Activated CD8-positive, alpha-beta T cell treated with anti-CD3 and anti-CD28 coated beads, Interleukin-2, amount 10 ng/mL, durations not matched to agents 7 days and 5 days (primary cell): Measurements from ENCODE around the gene CDK5. TPM values are rescaled to one million over a fixed set of nuclear protein-coding genes. Genes with fewer than 3 reads are reported as not detected.

ENCODE experiments used
- ATAC-seq: fragments of 150-1000 bp; cut with Tn5 transposase; one replicate; pipeline ENCODE4 v1.10.0; 2021; ENCODE audit warnings: moderate library complexity
- CTCF ChIA-PET: fragments of 350-600 bp; sonication (Branson Sonifier 250); formaldehyde crosslinking; loops from one replicate; lab custom pipeline; 2021; ENCODE audit warnings: antibody characterized with exemption; lab: Charles Lee
- POLR2A ChIA-PET: fragments of 350-600 bp; sonication (Branson Sonifier 250); formaldehyde crosslinking; loops from one replicate; lab custom pipeline; 2021; ENCODE audit warnings: antibody characterized with exemption; lab: Charles Lee
- DNase-seq: peaks from one replicate; pipeline ENCODE4 v3.0.0-alpha.2; 2020
- H3K27ac Mint-ChIP-seq: one replicate; pipeline ENCODE4 v1.8.0; 2021; ENCODE audit warnings: mild to moderate bottlenecking, mixed read lengths
- H3K27me3 Mint-ChIP-seq: one replicate; pipeline ENCODE4 v1.8.0; 2021; ENCODE audit warnings: low read depth, mixed read lengths
- H3K36me3 Mint-ChIP-seq: one replicate; pipeline ENCODE4 v1.8.0; 2021; ENCODE audit warnings: low read depth, mixed read lengths
- H3K4me1 Mint-ChIP-seq: one replicate; pipeline ENCODE4 v1.8.0; 2021; ENCODE audit warnings: low read depth, mixed read lengths
- H3K4me3 Mint-ChIP-seq: one replicate; pipeline ENCODE4 v1.8.0; 2021; ENCODE audit warnings: mild to moderate bottlenecking, mixed read lengths
- H3K9me3 Mint-ChIP-seq: one replicate; pipeline ENCODE4 v1.8.0; 2022; ENCODE audit warnings: mixed read lengths; ENCODE audit not compliant: insufficient read depth
- total RNA-seq, 2 experiments: library from RNA; stranded (reverse); gene quantifications; one replicate each; pipeline ENCODE4 v1.2.3, GENCODE V29; 2021

The CDK5 gene
- total RNA-seq, 2 experiments from 2014 or later, result 20.3 to 21.0 TPM

DNA sequence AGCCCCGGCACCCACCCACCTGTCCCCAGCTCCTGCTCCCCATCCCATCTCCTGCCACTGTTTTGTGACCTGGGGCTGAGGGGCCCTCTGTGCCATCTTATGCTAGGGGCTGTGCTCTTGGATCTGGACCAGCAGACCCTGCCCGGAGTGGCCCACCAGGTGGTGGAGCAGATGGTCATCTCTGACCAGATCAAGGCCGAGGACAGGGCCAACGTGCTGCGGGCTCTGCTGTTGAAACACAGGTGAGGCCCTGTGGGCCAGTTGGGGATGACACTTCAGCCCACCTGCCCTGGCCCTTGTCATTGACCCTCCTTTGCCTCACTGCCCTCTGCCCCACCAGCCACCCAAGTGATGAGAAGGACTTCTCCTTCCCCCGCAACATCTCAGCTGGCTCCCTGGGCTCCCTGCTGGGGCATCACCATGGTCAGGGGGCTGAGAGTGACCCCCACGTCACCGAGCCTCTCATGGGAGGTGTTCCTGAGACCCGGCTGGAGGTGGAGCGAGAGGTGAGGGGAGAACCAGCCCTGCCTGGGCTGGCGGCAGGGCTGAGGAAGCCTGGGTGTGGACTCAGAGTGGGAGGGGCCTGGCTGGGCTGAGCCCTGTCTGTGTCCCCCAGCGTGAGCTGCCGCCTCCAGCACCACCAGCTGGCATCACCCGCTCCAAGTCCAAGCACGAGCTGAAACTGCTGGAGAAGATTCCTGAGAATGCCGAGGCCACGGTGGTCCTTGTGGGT, 12.3 kb upstream of the CDK5 start:
- peaks cover 43% of the 10 kb centered on the region for H3K36me3 Mint-ChIP-seq
- CTCF ChIA-PET, result no interaction called here
- no peak overlapping the region for H3K27ac Mint-ChIP-seq
- no peak overlapping the region for H3K4me3 Mint-ChIP-seq
- DNase-seq (no peak), ATAC-seq (no peak)
- H3K27me3 Mint-ChIP-seq, result no peaks in the 10 kb centered on the region
- H3K4me1 Mint-ChIP-seq, result no peaks in the 10 kb centered on the region
- POLR2A ChIA-PET, result interaction anchor here (0.7 kb wide), 1 partner anchor 1247 kb away, joined by 3 read pairs; no protein-coding TSS in a partner anchor
- H3K9me3 Mint-ChIP-seq, result no peaks in the 10 kb centered on the region

DNA sequence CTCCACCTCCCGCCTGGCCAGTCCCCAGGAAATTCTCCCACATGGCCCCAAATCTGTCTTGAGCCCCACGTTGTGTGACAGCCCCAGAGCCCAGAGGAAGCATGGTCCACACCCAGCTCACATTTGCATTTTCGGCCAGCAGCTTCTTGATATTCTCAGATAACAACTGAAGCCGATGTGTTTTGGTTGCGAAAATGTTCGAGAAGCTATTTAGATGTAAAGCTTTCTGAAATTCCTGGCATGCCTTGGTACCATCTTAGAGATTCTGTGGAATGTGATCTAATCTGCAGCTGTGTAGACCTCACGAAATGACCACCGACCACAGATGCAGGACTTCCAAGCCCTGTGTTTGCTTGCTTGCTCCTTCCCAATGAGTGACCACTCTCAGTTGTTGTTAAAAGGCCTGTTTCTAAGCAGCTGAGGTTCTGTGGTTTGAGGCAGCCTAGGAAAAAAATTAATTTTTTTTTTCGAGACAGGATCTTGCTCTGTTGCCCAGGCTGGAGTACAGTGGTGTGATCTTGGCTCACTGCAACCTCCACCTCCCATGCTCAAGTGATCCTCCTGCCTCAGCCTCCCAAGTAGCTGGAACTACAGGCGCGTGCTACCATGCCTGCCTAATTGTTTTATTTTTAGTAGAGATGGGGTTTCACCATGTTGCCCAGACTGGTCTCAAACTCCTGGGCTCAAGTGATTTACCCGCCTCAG, 10.5 kb upstream of the CDK5 start:
- H3K27me3 Mint-ChIP-seq, result no peaks in the 10 kb centered on the region
- POLR2A ChIA-PET, result interaction anchor here (1.5 kb wide), 1 partner anchor 10 kb away, joined by 3 read pairs; no protein-coding TSS in a partner anchor

DNA sequence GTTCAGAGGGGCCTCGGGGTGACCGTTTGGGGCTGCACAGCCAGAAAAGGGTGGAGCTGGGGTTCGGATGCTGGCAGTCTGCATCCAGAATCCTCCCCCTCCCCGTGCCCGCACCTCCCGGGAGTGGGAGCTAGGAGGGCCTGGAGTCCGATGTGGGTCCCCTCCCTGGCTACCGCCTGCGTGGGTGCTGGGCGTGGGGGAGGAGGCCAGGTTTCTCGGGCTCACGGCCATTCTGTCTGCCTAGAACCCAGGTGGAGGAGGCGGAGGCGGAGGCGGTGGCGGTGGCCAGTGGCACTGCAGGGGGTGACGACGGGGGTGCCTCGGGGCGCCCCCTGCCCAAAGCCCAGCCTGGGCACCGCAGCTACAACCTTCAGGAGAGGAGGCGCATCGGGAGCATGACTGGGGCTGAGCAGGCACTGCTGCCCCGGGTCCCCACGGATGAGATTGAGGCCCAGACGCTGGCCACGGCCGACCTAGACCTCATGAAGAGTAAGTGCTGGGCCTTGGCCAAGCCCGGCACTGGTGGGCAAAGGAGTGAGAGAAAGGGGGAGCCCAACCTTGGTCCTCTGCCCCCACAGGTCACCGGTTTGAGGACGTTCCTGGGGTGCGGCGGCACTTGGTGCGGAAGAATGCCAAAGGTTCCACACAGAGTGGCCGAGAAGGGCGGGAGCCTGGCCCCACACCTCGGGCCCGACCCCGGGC, 8.7 kb upstream of the CDK5 start:
- no peak overlapping the region for H3K4me3 Mint-ChIP-seq
- DNase-seq (no peak), ATAC-seq (no peak)
- ChIA-PET POLR2A (no interaction called here), CTCF (no interaction called here)
- H3K27ac Mint-ChIP-seq, result no peak overlapping the region
- H3K9me3 Mint-ChIP-seq, result no peaks in the 10 kb centered on the region
- H3K4me1 Mint-ChIP-seq, result peaks cover 6% of the 10 kb centered on the region
- H3K27me3 Mint-ChIP-seq, result no peaks in the 10 kb centered on the region
- peaks cover 37% of the 10 kb centered on the region for H3K36me3 Mint-ChIP-seq

More for the DNA sequence above, 10.5 kb upstream of the CDK5 start:
- peaks cover 40% of the 10 kb centered on the region for H3K36me3 Mint-ChIP-seq
- H3K27ac Mint-ChIP-seq, result no peak overlapping the region
- H3K9me3 Mint-ChIP-seq, result no peaks in the 10 kb centered on the region
- no peaks in the 10 kb centered on the region for H3K4me1 Mint-ChIP-seq
- DNase-seq (no peak), ATAC-seq (no peak)
- no peak overlapping the region for H3K4me3 Mint-ChIP-seq
- CTCF ChIA-PET, result interaction anchor here (0.7 kb wide), 1 partner anchor 15 kb away, joined by 3 read pairs; the partner anchor contains the start of gene TMUB1

- Mint-ChIP-seq H3K9me3 (no peaks in the 10 kb centered on the region), H3K4me1 (peaks cover 14% of the 10 kb centered on the region), H3K36me3 (peaks cover 32% of the 10 kb centered on the region), H3K27ac (peak overlapping the region; percentile 20), H3K4me3 (no peak overlapping the region), H3K27me3 (no peaks in the 10 kb centered on the region)
- ATAC-seq (no peak), DNase-seq (no peak)
- POLR2A ChIA-PET, result interaction anchor here (0.6 kb wide), 1 partner anchor 130 kb away, joined by 4 read pairs; no protein-coding TSS in a partner anchor
- CTCF ChIA-PET, result no interaction called here
Measured at GRCh38 chr7:151065516-151065915, 7.8 kb upstream of the CDK5 start.

DNA sequence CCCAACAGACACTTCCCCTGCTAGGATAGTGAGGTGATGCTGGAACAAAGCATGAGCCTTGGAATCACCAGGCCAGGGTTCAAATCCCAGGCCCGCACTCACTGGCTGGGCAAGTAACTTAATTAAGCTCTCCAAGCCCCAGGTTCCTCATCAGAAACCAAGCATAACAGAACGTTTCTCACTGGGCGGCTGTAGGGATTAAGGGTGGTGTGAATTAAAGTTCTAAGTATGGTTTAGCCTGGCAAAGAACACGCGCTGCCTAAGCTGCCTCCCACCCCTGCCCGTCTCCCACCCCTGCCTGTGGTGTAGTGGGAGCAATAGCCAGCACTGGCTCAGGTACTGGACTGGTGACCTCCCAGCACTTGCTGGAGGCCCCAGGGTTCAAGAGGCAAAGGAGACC, 7.3 kb upstream of the CDK5 start:
- H3K4me1 Mint-ChIP-seq, result peaks cover 18% of the 10 kb centered on the region
- H3K4me3 Mint-ChIP-seq, result no peak overlapping the region
- ATAC-seq (no peak), DNase-seq (no peak)
- CTCF ChIA-PET, result no interaction called here
- no peaks in the 10 kb centered on the region for H3K27me3 Mint-ChIP-seq
- peaks cover 32% of the 10 kb centered on the region for H3K36me3 Mint-ChIP-seq
- H3K9me3 Mint-ChIP-seq, result no peaks in the 10 kb centered on the region
- POLR2A ChIA-PET, result interaction anchor here (0.6 kb wide), 1 partner anchor 130 kb away, joined by 4 read pairs; no protein-coding TSS in a partner anchor
- peak overlapping the region; percentile 20 for H3K27ac Mint-ChIP-seq

DNA sequence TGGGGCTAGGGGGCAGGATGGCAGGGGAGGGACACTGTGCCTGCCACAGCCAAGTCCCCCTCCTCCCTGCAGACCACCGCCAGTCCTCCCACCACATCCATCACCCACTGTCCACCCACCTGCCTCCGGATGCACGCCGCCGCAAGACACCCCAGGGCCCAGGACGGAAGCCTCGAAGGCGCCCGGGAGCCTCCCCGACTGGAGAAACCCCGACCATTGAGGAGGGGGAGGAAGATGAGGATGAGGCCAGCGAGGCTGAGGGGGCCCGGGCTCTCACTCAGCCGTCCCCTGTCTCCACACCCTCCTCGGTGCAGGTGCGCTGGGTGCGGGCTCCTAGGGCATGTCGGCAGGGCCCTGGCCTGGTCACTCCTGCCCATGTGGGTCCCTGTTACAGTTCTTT, 6.8 kb upstream of the CDK5 start:
- no peak for ATAC-seq
- ChIA-PET POLR2A (no interaction called here), CTCF (no interaction called here)
- H3K36me3 Mint-ChIP-seq, result peaks cover 31% of the 10 kb centered on the region
- peaks cover 18% of the 10 kb centered on the region for H3K4me1 Mint-ChIP-seq
- no peak overlapping the region for H3K27ac Mint-ChIP-seq
- DNase-seq, result no peak
- H3K9me3 Mint-ChIP-seq, result no peaks in the 10 kb centered on the region
- H3K4me3 Mint-ChIP-seq, result no peak overlapping the region
- H3K27me3 Mint-ChIP-seq, result no peaks in the 10 kb centered on the region

DNA sequence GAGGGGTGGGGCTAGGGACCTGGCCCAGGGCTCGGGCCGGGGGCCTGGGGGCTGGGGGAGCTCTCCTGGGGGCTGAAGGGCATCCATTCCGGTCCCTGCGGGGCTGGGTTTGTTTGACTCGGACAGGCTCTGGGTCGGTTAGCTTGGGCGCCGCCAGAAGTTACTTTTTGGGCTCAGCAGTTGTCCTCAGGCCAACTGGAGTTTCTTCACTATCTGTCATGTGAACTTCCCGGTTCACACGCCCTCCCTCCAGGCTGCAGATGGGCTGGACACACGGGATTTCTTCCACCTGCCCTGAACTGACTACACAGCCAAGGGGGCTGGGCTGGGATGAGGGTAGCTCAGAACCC, 5.5 kb upstream of the CDK5 start:
- CTCF ChIA-PET, result no interaction called here
- Mint-ChIP-seq H3K27ac (no peak overlapping the region), H3K4me1 (peaks cover 29% of the 10 kb centered on the region), H3K9me3 (no peaks in the 10 kb centered on the region), H3K36me3 (peaks cover 26% of the 10 kb centered on the region), H3K4me3 (no peak overlapping the region), H3K27me3 (no peaks in the 10 kb centered on the region)
- ATAC-seq (no peak), DNase-seq (no peak)
- POLR2A ChIA-PET, result interaction anchor here (0.9 kb wide), 1 partner anchor 10 kb away, joined by 3 read pairs; no protein-coding TSS in a partner anchor

- no peak for ATAC-seq
- no peak overlapping the region for H3K4me3 Mint-ChIP-seq
- DNase-seq, result no peak
- H3K27me3 Mint-ChIP-seq, result no peaks in the 10 kb centered on the region
- peaks cover 21% of the 10 kb centered on the region for H3K36me3 Mint-ChIP-seq
- H3K9me3 Mint-ChIP-seq, result no peaks in the 10 kb centered on the region
- ChIA-PET CTCF (no interaction called here), POLR2A (interaction anchor here (0.9 to 1.3 kb wide), 2 partner anchors 10 to 14 kb away, joined by 3 read pairs; no protein-coding TSS in a partner anchor)
- peaks cover 30% of the 10 kb centered on the region for H3K4me1 Mint-ChIP-seq
- H3K27ac Mint-ChIP-seq, result no peak overlapping the region
Measured at GRCh38 chr7:151062399-151063211, 4.9 kb upstream of the CDK5 start.

- Mint-ChIP-seq H3K4me1 (peaks cover 36% of the 10 kb centered on the region), H3K27me3 (no peaks in the 10 kb centered on the region), H3K36me3 (peaks cover 18% of the 10 kb centered on the region), H3K9me3 (no peaks in the 10 kb centered on the region), H3K4me3 (no peak overlapping the region), H3K27ac (no peak overlapping the region)
- ChIA-PET CTCF (no interaction called here), POLR2A (interaction anchor here (1.3 kb wide), 1 partner anchor 14 kb away, joined by 3 read pairs; no protein-coding TSS in a partner anchor)
- ATAC-seq, result no peak
- DNase-seq, result no peak
Measured at GRCh38 chr7:151062111-151062398, 4.4 kb upstream of the CDK5 start.

GRCh38 chr7:151061213-151062110, 3.8 kb upstream of the CDK5 start:
- peak overlapping the region; percentile 94 for H3K4me3 Mint-ChIP-seq
- no peak for ATAC-seq
- POLR2A ChIA-PET, result interaction anchor here (1.3 to 2.0 kb wide), 2 partner anchors 15 to 16 kb away, joined by 3 to 6 read pairs; no protein-coding TSS in a partner anchor

More at GRCh38 chr7:151061213-151062110, 3.8 kb upstream of the CDK5 start:
- Mint-ChIP-seq H3K4me1 (peaks cover 42% of the 10 kb centered on the region), H3K36me3 (peaks cover 18% of the 10 kb centered on the region), H3K27ac (peak overlapping the region; percentile 25), H3K27me3 (no peaks in the 10 kb centered on the region), H3K9me3 (no peaks in the 10 kb centered on the region)
- CTCF ChIA-PET, result interaction anchor here (1.2 to 1.3 kb wide), 2 partner anchors 46 to 49 kb away, joined by 4 to 5 read pairs; no protein-coding TSS in a partner anchor
- DNase-seq, result no peak
